HCT116 (cell line): Measurements from ENCODE around the gene HELZ2.

Source experiments
- EZH2 ChIP-seq: fragments of 200-600 bp; sonication (generic); IDR thresholded peaks from 2 replicates; pipeline ENCODE4 v1.6.1; 2017; ENCODE audit warnings: antibody characterized with exemption, mixed run types
- JUND ChIP-seq: IDR thresholded peaks from 2 replicates; pipeline ENCODE4 v1.6.1; 2012
- POLR2A ChIP-seq: IDR thresholded peaks from 2 replicates; pipeline ENCODE4 v1.7.0; 2011; ENCODE audit warnings: borderline replicate concordance; ENCODE audit not compliant: insufficient read depth, insufficient read length; ENCODE audit errors: extremely low read depth
- REST ChIP-seq: IDR thresholded peaks from 2 replicates; pipeline ENCODE4 v1.6.1; 2012; ENCODE audit warnings: low read depth
- SIN3A ChIP-seq: IDR thresholded peaks from 2 replicates; pipeline ENCODE4 v1.6.1; 2012; ENCODE audit warnings: low read depth
- SP1 ChIP-seq: IDR thresholded peaks from 2 replicates; pipeline ENCODE4 v1.6.1; 2012; ENCODE audit warnings: low read depth
- YY1 ChIP-seq: IDR thresholded peaks from 2 replicates; pipeline ENCODE4 v1.6.1; 2011; ENCODE audit warnings: low read length, low read depth, moderate library complexity, mild to moderate bottlenecking; ENCODE audit not compliant: insufficient replicate concordance; ENCODE audit errors: extremely low read depth
- TF ChIP-seq, protein P1 (sequence below), 3 experiments: fragments of 200-600 bp in 1 of 3; sonication (generic) in 1 of 3; IDR thresholded peaks in 2 of 3; conservative IDR thresholded peaks in 1 of 3; 2 replicates each; pipeline ENCODE4 v1.5.1; 2012 to 2017; ENCODE audit warnings: low read depth in 2 of 3, low read length in 2 of 3, antibody characterized with exemption in 1 of 3, borderline replicate concordance in 1 of 3, control low read depth in 1 of 3, mild to moderate bottlenecking in 1 of 3, mixed read lengths in 1 of 3, mixed run types in 1 of 3, moderate library complexity in 1 of 3; ENCODE audit not compliant: insufficient read depth in 1 of 3

GRCh38 chr20:63589261-63590217, 15.5 kb upstream of the HELZ2 start:
- TF ChIP-seq POLR2A (no peak), SP1 (no peak), EZH2 (no peak), YY1 (no peak), SIN3A (no peak), JUND (no peak), REST (no peak)
- TF ChIP-seq, protein P1, sequence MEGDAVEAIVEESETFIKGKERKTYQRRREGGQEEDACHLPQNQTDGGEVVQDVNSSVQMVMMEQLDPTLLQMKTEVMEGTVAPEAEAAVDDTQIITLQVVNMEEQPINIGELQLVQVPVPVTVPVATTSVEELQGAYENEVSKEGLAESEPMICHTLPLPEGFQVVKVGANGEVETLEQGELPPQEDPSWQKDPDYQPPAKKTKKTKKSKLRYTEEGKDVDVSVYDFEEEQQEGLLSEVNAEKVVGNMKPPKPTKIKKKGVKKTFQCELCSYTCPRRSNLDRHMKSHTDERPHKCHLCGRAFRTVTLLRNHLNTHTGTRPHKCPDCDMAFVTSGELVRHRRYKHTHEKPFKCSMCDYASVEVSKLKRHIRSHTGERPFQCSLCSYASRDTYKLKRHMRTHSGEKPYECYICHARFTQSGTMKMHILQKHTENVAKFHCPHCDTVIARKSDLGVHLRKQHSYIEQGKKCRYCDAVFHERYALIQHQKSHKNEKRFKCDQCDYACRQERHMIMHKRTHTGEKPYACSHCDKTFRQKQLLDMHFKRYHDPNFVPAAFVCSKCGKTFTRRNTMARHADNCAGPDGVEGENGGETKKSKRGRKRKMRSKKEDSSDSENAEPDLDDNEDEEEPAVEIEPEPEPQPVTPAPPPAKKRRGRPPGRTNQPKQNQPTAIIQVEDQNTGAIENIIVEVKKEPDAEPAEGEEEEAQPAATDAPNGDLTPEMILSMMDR (IDR thresholded peaks at IDR 0.05 in 2 of 3, conservative IDR thresholded peaks at IDR 0.05 in 1 of 3; ENCODE audit: borderline replicate concordance in 1 of 3, insufficient read depth in 1 of 3, low read depth in 2 of 3, low read length in 2 of 3), result no peak
